ENCODE data around the gene SRSF1.

SRSF1 gene

GRCh38 chr17:58028578-58028977 lies 21.5 kb upstream of the SRSF1 start:
- no peak overlapping the region for H3K9ac ChIP-seq (ENCODE audit: low read length)
- no peaks in the 10 kb centered on the region for H3K79me2 ChIP-seq (ENCODE audit: control insufficient read depth, insufficient read depth, low read length, poor library complexity)
- H2AFZ ChIP-seq (ENCODE audit: insufficient read depth, low read length, poor library complexity) = no peak overlapping the region
- no peak overlapping the region for H4K12ac ChIP-seq (ENCODE audit: low read depth, low read length)
- H3K4me3 ChIP-seq (ENCODE audit: low read depth, low read length) = no peak overlapping the region
- no peak overlapping the region for H4K91ac ChIP-seq (ENCODE audit: low read depth, low read length)
- H3K4me1 ChIP-seq (ENCODE audit: control insufficient read depth in 1 of 2, insufficient read depth in 2 of 2, low read length in 2 of 2) = peaks cover 0 to under 1% of the 10 kb centered on the region in 2 experiments
- H3K27ac ChIP-seq (ENCODE audit: low read depth, low read length) = no peak overlapping the region
- no peaks in the 10 kb centered on the region for H3K9me3 ChIP-seq (ENCODE audit: insufficient read depth, low read depth, low read length)
- no peak overlapping the region for H2BK12ac ChIP-seq (ENCODE audit: low read length)
- H3K27me3 ChIP-seq (ENCODE audit: insufficient read depth, low read length) = no peaks in the 10 kb centered on the region
- H3K4me2 ChIP-seq (ENCODE audit: low read length) = no peak overlapping the region
- no peak overlapping the region for H2AK5ac ChIP-seq (ENCODE audit: low read length)
- H3K18ac ChIP-seq (ENCODE audit: low read length) = no peak overlapping the region
- DNase-seq = no peak
- no peak overlapping the region for H2BK120ac ChIP-seq (ENCODE audit: insufficient read depth, low read length, poor library complexity)
- H3K23ac ChIP-seq (ENCODE audit: low read length) = no peak overlapping the region
- no peak overlapping the region for H2BK5ac ChIP-seq (ENCODE audit: low read depth, low read length, poor library complexity)
- H3K4ac ChIP-seq (ENCODE audit: low read depth, low read length) = no peak overlapping the region
- H4K8ac ChIP-seq (ENCODE audit: low read depth, low read length) = no peak overlapping the region
- no peaks in the 10 kb centered on the region for H3K36me3 ChIP-seq (ENCODE audit: control insufficient read depth in 1 of 2, insufficient read depth in 2 of 2, low read length in 2 of 2)
- H3K79me1 ChIP-seq (ENCODE audit: low read length) = no peaks in the 10 kb centered on the region
- no peak overlapping the region for H3K14ac ChIP-seq (ENCODE audit: low read length)

DNA sequence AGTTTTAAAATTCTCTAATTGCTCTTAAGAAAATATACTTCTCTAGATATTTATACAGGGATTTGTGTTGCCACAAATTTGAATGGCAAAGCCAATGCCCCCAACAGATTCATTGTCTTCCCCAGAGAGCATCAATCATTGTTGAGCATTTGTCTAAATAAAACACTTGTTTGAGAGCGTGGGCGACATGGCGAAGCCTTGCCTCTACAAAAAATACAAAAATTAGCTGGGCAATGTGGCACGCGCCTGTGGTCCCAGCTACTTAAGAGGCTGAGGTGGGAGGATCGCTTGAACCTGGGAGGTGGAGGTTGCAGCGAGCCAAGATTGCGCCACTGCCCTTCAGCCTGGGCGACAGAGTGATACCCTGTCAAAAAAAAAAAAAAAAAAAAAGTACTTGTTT lies 13.4 kb upstream of the SRSF1 start:
- H3K27me3 ChIP-seq (ENCODE audit: insufficient read depth, low read length) = no peaks in the 10 kb centered on the region
- H2BK12ac ChIP-seq (ENCODE audit: low read length) = no peak overlapping the region
- no peak overlapping the region for H3K14ac ChIP-seq (ENCODE audit: low read length)
- no peak overlapping the region for H3K4me2 ChIP-seq (ENCODE audit: low read length)
- no CpG with 5 or more reads among the region's 9 CpGs for WGBS (ENCODE audit: extremely low coverage, insufficient coverage, insufficient read length)
- H3K18ac ChIP-seq (ENCODE audit: low read length) = no peak overlapping the region
- H3K4me1 ChIP-seq (ENCODE audit: control insufficient read depth in 1 of 2, insufficient read depth in 2 of 2, low read length in 2 of 2) = peaks cover 7 to 13% of the 10 kb centered on the region in 2 experiments
- no peak overlapping the region for H2AFZ ChIP-seq (ENCODE audit: insufficient read depth, low read length, poor library complexity)
- H3K23ac ChIP-seq (ENCODE audit: low read length) = no peak overlapping the region
- no peak overlapping the region for H2BK5ac ChIP-seq (ENCODE audit: low read depth, low read length, poor library complexity)
- H3K27ac ChIP-seq (ENCODE audit: low read depth, low read length) = no peak overlapping the region
- peaks cover 7% of the 10 kb centered on the region for H3K79me1 ChIP-seq (ENCODE audit: low read length)
- no peaks in the 10 kb centered on the region for H3K9me3 ChIP-seq (ENCODE audit: insufficient read depth, low read depth, low read length)
- no peak for DNase-seq
- H3K9ac ChIP-seq (ENCODE audit: low read length) = no peak overlapping the region
- no peak overlapping the region for H4K12ac ChIP-seq (ENCODE audit: low read depth, low read length)
- H3K79me2 ChIP-seq (ENCODE audit: control insufficient read depth, insufficient read depth, low read length, poor library complexity) = no peaks in the 10 kb centered on the region
- H3K36me3 ChIP-seq (ENCODE audit: control insufficient read depth in 1 of 2, insufficient read depth in 2 of 2, low read length in 2 of 2) = no peaks in the 10 kb centered on the region
- no peak overlapping the region for H2BK120ac ChIP-seq (ENCODE audit: insufficient read depth, low read length, poor library complexity)
- no peak overlapping the region for H4K91ac ChIP-seq (ENCODE audit: low read depth, low read length)
- H2AK5ac ChIP-seq (ENCODE audit: low read length) = no peak overlapping the region
- H3K4ac ChIP-seq (ENCODE audit: low read depth, low read length) = no peak overlapping the region
- no peak overlapping the region for H4K8ac ChIP-seq (ENCODE audit: low read depth, low read length)
- H3K4me3 ChIP-seq (ENCODE audit: low read depth, low read length) = no peak overlapping the region

GRCh38 chr17:58019521-58019920 lies 12.5 kb upstream of the SRSF1 start:
- Histone ChIP-seq H3K23ac (ENCODE audit: low read length) (no peak overlapping the region), H4K8ac (ENCODE audit: low read depth, low read length) (no peak overlapping the region), H3K27me3 (ENCODE audit: insufficient read depth, low read length) (no peaks in the 10 kb centered on the region), H3K79me1 (ENCODE audit: low read length) (peaks cover 7% of the 10 kb centered on the region), H3K4me1 (ENCODE audit: control insufficient read depth in 1 of 2, insufficient read depth in 2 of 2, low read length in 2 of 2) (peaks cover 7 to 13% of the 10 kb centered on the region in 2 experiments), H3K4ac (ENCODE audit: low read depth, low read length) (no peak overlapping the region), H3K9ac (ENCODE audit: low read length) (no peak overlapping the region), H3K14ac (ENCODE audit: low read length) (no peak overlapping the region), H2AK5ac (ENCODE audit: low read length) (no peak overlapping the region), H3K4me3 (ENCODE audit: low read depth, low read length) (no peak overlapping the region), H3K27ac (ENCODE audit: low read depth, low read length) (no peak overlapping the region), H3K4me2 (ENCODE audit: low read length) (no peak overlapping the region), H2AFZ (ENCODE audit: insufficient read depth, low read length, poor library complexity) (no peak overlapping the region), H2BK12ac (ENCODE audit: low read length) (no peak overlapping the region), H4K12ac (ENCODE audit: low read depth, low read length) (no peak overlapping the region), H3K9me3 (ENCODE audit: insufficient read depth, low read depth, low read length) (no peaks in the 10 kb centered on the region), H2BK5ac (ENCODE audit: low read depth, low read length, poor library complexity) (no peak overlapping the region), H3K36me3 (ENCODE audit: control insufficient read depth in 1 of 2, insufficient read depth in 2 of 2, low read length in 2 of 2) (no peaks in the 10 kb centered on the region), H3K79me2 (ENCODE audit: control insufficient read depth, insufficient read depth, low read length, poor library complexity) (no peaks in the 10 kb centered on the region), H2BK120ac (ENCODE audit: insufficient read depth, low read length, poor library complexity) (no peak overlapping the region), H3K18ac (ENCODE audit: low read length) (no peak overlapping the region), H4K91ac (ENCODE audit: low read depth, low read length) (no peak overlapping the region)
- DNase-seq = no peak

GRCh38 chr17:58019039-58019438 lies 12.0 kb upstream of the SRSF1 start:
- no peak overlapping the region for H2AK5ac ChIP-seq (ENCODE audit: low read length)
- no peak overlapping the region for H3K4me2 ChIP-seq (ENCODE audit: low read length)
- no peak overlapping the region for H3K4ac ChIP-seq (ENCODE audit: low read depth, low read length)
- peaks cover 7% of the 10 kb centered on the region for H3K79me1 ChIP-seq (ENCODE audit: low read length)
- H3K79me2 ChIP-seq (ENCODE audit: control insufficient read depth, insufficient read depth, low read length, poor library complexity) = no peaks in the 10 kb centered on the region
- H4K8ac ChIP-seq (ENCODE audit: low read depth, low read length) = no peak overlapping the region
- DNase-seq = no peak
- H3K27me3 ChIP-seq (ENCODE audit: insufficient read depth, low read length) = no peaks in the 10 kb centered on the region
- WGBS (ENCODE audit: extremely low coverage, insufficient coverage, insufficient read length) = no CpG with 5 or more reads among the region's 3 CpGs
- no peak overlapping the region for H2BK12ac ChIP-seq (ENCODE audit: low read length)
- no peaks in the 10 kb centered on the region for H3K9me3 ChIP-seq (ENCODE audit: insufficient read depth, low read depth, low read length)
- no peak overlapping the region for H2AFZ ChIP-seq (ENCODE audit: insufficient read depth, low read length, poor library complexity)
- no peak overlapping the region for H4K12ac ChIP-seq (ENCODE audit: low read depth, low read length)
- no peak overlapping the region for H4K91ac ChIP-seq (ENCODE audit: low read depth, low read length)
- H3K36me3 ChIP-seq (ENCODE audit: control insufficient read depth in 1 of 2, insufficient read depth in 2 of 2, low read length in 2 of 2) = no peaks in the 10 kb centered on the region
- no peak overlapping the region for H3K23ac ChIP-seq (ENCODE audit: low read length)
- no peak overlapping the region for H3K9ac ChIP-seq (ENCODE audit: low read length)
- no peak overlapping the region for H3K18ac ChIP-seq (ENCODE audit: low read length)
- no peak overlapping the region for H2BK120ac ChIP-seq (ENCODE audit: insufficient read depth, low read length, poor library complexity)
- no peak overlapping the region for H2BK5ac ChIP-seq (ENCODE audit: low read depth, low read length, poor library complexity)
- H3K4me3 ChIP-seq (ENCODE audit: low read depth, low read length) = no peak overlapping the region
- H3K14ac ChIP-seq (ENCODE audit: low read length) = no peak overlapping the region
- no peak overlapping the region for H3K27ac ChIP-seq (ENCODE audit: low read depth, low read length)
- peaks cover 7 to 13% of the 10 kb centered on the region in 2 experiments for H3K4me1 ChIP-seq (ENCODE audit: control insufficient read depth in 1 of 2, insufficient read depth in 2 of 2, low read length in 2 of 2)

Data from trophoblast cell (in vitro differentiated cells and primary cell).